Measurements from ENCODE around the gene PRKACB. TPM values are rescaled to one million over a fixed set of nuclear protein-coding genes. Genes with fewer than 3 reads are reported as not detected.

The PRKACB gene
- total RNA-seq, 2 donors from 2014 or later, result 25.2 to 35.0 TPM

GRCh38 chr1:84107955-84108354 is 36.1 kb upstream of the PRKACB start:
- no peaks in the 10 kb centered on the region for H3K27me3 ChIP-seq
- H3K4me3 ChIP-seq, result no peak overlapping the region
- peaks cover 0 to 12% of the 10 kb centered on the region in 2 donors for H3K4me1 ChIP-seq
- H3K36me3 ChIP-seq, result no peaks in the 10 kb centered on the region
- DNase-seq (ENCODE audit: low spot score), result no peak
- H3K9me3 ChIP-seq, result no peaks in the 10 kb centered on the region
- H3K27ac ChIP-seq, result no peak overlapping the region
- TF ChIP-seq CTCF (IDR thresholded peaks at IDR 0.05), result no peak

GRCh38 chr1:84108900-84109578 is 35.0 kb upstream of the PRKACB start:
- Histone ChIP-seq H3K36me3 (no peaks in the 10 kb centered on the region), H3K4me1 (peaks cover 0 to 1% of the 10 kb centered on the region in 2 donors), H3K27me3 (no peaks in the 10 kb centered on the region), H3K9me3 (no peaks in the 10 kb centered on the region), H3K27ac (no peak overlapping the region), H3K4me3 (no peak overlapping the region)
- TF ChIP-seq CTCF (IDR thresholded peaks at IDR 0.05), result no peak
- DNase-seq (ENCODE audit: low spot score), result no peak

GRCh38 chr1:84110629-84111028 is 33.4 kb upstream of the PRKACB start:
- TF ChIP-seq CTCF (IDR thresholded peaks at IDR 0.05), result no peak
- DNase-seq (ENCODE audit: low spot score), result no peak
- H3K9me3 ChIP-seq, result no peaks in the 10 kb centered on the region
- H3K27ac ChIP-seq, result no peak overlapping the region
- H3K27me3 ChIP-seq, result no peaks in the 10 kb centered on the region
- no peaks in the 10 kb centered on the region for H3K36me3 ChIP-seq
- H3K4me1 ChIP-seq, result no peaks in the 10 kb centered on the region
- no peak overlapping the region for H3K4me3 ChIP-seq

- DNase-seq (ENCODE audit: low spot score), result no peak
- H3K4me3 ChIP-seq, result no peak overlapping the region
These were observed 27.5 kb upstream of the PRKACB start for GRCh38 chr1:84116558-84116957.

GRCh38 chr1:84117868-84118267 is 26.2 kb upstream of the PRKACB start:
- Histone ChIP-seq H3K4me3 (no peak overlapping the region), H3K27ac (no peak overlapping the region), H3K4me1 (no peaks in the 10 kb centered on the region), H3K36me3 (no peaks in the 10 kb centered on the region), H3K9me3 (no peaks in the 10 kb centered on the region), H3K27me3 (no peaks in the 10 kb centered on the region)
- TF ChIP-seq CTCF (IDR thresholded peaks at IDR 0.05), result no peak
- no peak for DNase-seq (ENCODE audit: low spot score)

More at GRCh38 chr1:84116558-84116957, 27.5 kb upstream of the PRKACB start:
- TF ChIP-seq CTCF (IDR thresholded peaks at IDR 0.05), result no peak
- no peak overlapping the region for H3K27ac ChIP-seq
- no peaks in the 10 kb centered on the region for H3K27me3 ChIP-seq
- no peaks in the 10 kb centered on the region for H3K9me3 ChIP-seq
- H3K36me3 ChIP-seq, result no peaks in the 10 kb centered on the region
- H3K4me1 ChIP-seq, result no peaks in the 10 kb centered on the region

- no peak overlapping the region for H3K4me3 ChIP-seq
- H3K36me3 ChIP-seq, result no peaks in the 10 kb centered on the region
- no peak overlapping the region for H3K27ac ChIP-seq
- peaks cover 0 to 8% of the 10 kb centered on the region in 2 donors for H3K4me1 ChIP-seq
- no peaks in the 10 kb centered on the region for H3K27me3 ChIP-seq
- no peak for DNase-seq (ENCODE audit: low spot score)
- no peaks in the 10 kb centered on the region for H3K9me3 ChIP-seq
- no peak for TF ChIP-seq CTCF (IDR thresholded peaks at IDR 0.05)
These were observed 22.7 kb upstream of the PRKACB start for GRCh38 chr1:84121360-84121759.
